K562 (cell line): ENCODE results near the gene CDC27. TPM values are rescaled to one million over a fixed set of nuclear protein-coding genes. Genes with fewer than 3 reads are reported as not detected.

Experiments
- DPF2 ChIP-seq: fragments of 450-650 bp; IDR thresholded peaks from 2 replicates; pipeline ENCODE4 v1.6.1; 2016
- ERF ChIP-seq: fragments of 450-650 bp; formaldehyde crosslinking; IDR thresholded peaks from 2 replicates; pipeline ENCODE4 v1.4.0; 2020; ENCODE audit warnings: mild to moderate bottlenecking, mixed read lengths
- LEF1 ChIP-seq: fragments of 450-650 bp; IDR thresholded peaks from 2 replicates; pipeline ENCODE4 v1.6.1; 2016; ENCODE audit warnings: mild to moderate bottlenecking
- MYNN ChIP-seq, 2 experiments: sonication (generic); formaldehyde crosslinking in 1 of 2; IDR thresholded peaks; 2 replicates each; pipeline versions ENCODE4 v1.5.0 to v1.6.1; 2016 to 2020; ENCODE audit warnings: antibody characterized with exemption in 1 of 2, missing genetic modification reagents in 1 of 2
- SMAD4 ChIP-seq: fragments of 250-450 bp; sonication (Bioruptor Pico); conservative IDR thresholded peaks from 2 replicates; pipeline ENCODE4 v1.8.0; 2021; ENCODE audit warnings: inconsistent platforms, mild to moderate bottlenecking, moderate library complexity
- SMARCC2 ChIP-seq: fragments of 450-650 bp; IDR thresholded peaks from 2 replicates; pipeline ENCODE4 v1.6.1; 2017; ENCODE audit warnings: antibody characterized with exemption, moderate library complexity, mild to moderate bottlenecking, low read depth
- SRF ChIP-seq, 2 experiments: fragments of 250-450, 450-650 bp in 1 of 2; sonication (Bioruptor Pico) in 1 of 2; sonication (generic) in 1 of 2; formaldehyde crosslinking; IDR thresholded peaks; 2 replicates each; pipeline versions ENCODE4 v1.5.0 to v1.5.1; 2020 to 2022; ENCODE audit warnings: mild to moderate bottlenecking in 1 of 2, missing genetic modification reagents in 1 of 2
- STAT5A ChIP-seq: IDR thresholded peaks from 2 replicates; pipeline ENCODE4 v1.6.1; 2012; ENCODE audit warnings: low read length, inconsistent platforms, borderline replicate concordance
- TAF9B ChIP-seq: fragments of 450-650 bp; IDR thresholded peaks from 2 replicates; pipeline ENCODE4 v1.6.1; 2018; ENCODE audit warnings: mild to moderate bottlenecking; ENCODE audit not compliant: partially characterized antibody
- TRIM24 ChIP-seq, 2 experiments: fragments of 450-650 bp; IDR thresholded peaks; 2 replicates each; pipeline ENCODE4 v1.6.1; 2016
- ZNF589 ChIP-seq: fragments of 200-800 bp; sonication (Bioruptor generic); IDR thresholded peaks from 2 replicates; pipeline ENCODE4 v1.6.1; 2016; ENCODE audit warnings: low read depth, missing genetic modification characterization, missing compliant biosample characterization
- polyA plus RNA-seq, 8 experiments: library from polyadenylated mRNA; depleted of rRNA in 4 of 8; stranded (reverse) in 5 of 8; unstranded in 3 of 8; fragments of >200 nt; fragmentation: Nextera tagmentation in 2 of 8; fragmentation: Illumina TruSeq in 1 of 8; extraction: Ambion mirVana in 2 of 8; extraction: Trizol in 1 of 8; gene quantifications; 2 replicates each; pipeline versions ENCODE4 v1.2.1 to v1.2.3, GENCODE V29; 2011 to 2014; ENCODE audit warnings: inconsistent platforms in 1 of 8, missing spikeins in 1 of 8
- total RNA-seq, 7 experiments: library from RNA; depleted of rRNA in 6 of 7; stranded (reverse); fragments of >200 nt in 6 of 7; fragmentation: Illumina TruSeq in 2 of 7; extraction: Trizol in 2 of 7; gene quantifications; 2 replicates each; pipeline versions ENCODE4 v1.2.1 to v1.2.3, GENCODE V29; 2011 to 2021; ENCODE audit warnings: low replicate concordance in 1 of 7
- TF ChIP-seq, protein P1 (sequence below), 2 experiments: IDR thresholded peaks; 2 replicates each; pipeline ENCODE4 v1.6.1; 2012; ENCODE audit warnings: improper control_type of control experiment in 2 of 2, low read depth in 2 of 2, low read length in 2 of 2, borderline replicate concordance in 1 of 2
- TF ChIP-seq, protein P2 (sequence below): sonication (generic); IDR thresholded peaks from 2 replicates; pipeline ENCODE4 v1.6.1; 2016
- TF ChIP-seq, protein P3 (sequence below): sonication (generic); formaldehyde crosslinking; IDR thresholded peaks from 2 replicates; pipeline ENCODE4 v1.4.0; 2020; ENCODE audit warnings: mild to moderate bottlenecking, missing genetic modification reagents
- TF ChIP-seq, protein P4 (sequence below): conservative IDR thresholded peaks from 2 replicates; pipeline ENCODE4 v1.6.1; 2011; ENCODE audit warnings: low read depth, mild to moderate bottlenecking, low read length; ENCODE audit not compliant: control insufficient read depth
- TF ChIP-seq, protein P5 (sequence below): fragments of 200-800 bp; sonication (Bioruptor generic); IDR thresholded peaks from 2 replicates; pipeline ENCODE4 v1.6.1; 2017; ENCODE audit warnings: missing genetic modification characterization, missing compliant biosample characterization
- TF ChIP-seq, protein P6 (sequence below): fragments of 250-450 bp; sonication (Bioruptor Pico); IDR thresholded peaks from 2 replicates; pipeline ENCODE4 v1.4.0; 2020; ENCODE audit warnings: borderline replicate concordance

CDC27 gene
- total and polyA plus RNA-seq, 9 of the 15 experiments (the other 6 are each of a cell fraction or from before 2014, with no cell fraction given), result 28.6 to 155 (median 94.1) TPM

DNA sequence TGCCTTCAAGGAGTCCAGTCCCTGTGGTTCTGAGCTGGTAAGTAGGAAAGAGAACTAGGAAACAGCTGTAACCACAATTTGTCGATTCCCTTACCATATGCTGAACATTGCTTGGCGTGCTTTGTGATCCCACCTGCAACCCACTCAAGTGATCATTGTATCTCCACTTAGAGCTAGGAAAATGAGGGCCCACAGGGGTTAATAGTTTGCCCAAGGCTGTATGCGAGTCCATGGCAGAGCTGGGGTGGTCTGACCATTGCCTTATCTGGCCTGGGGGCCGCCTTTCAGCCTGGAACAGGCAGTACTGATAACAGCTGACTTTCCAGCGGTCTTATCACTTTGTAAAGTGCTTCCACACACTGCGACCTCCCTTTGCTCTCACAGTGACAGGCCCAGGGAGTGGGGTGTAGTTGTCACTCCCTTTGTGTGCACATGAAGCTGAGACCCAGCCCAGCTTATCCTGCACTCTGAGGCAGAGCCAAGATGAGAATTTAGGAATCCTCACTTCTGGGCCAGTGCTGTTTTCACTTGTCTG, 29.9 kb upstream of the CDC27 start (continued):
- peak; percentile 97 for TF ChIP-seq DPF2
- peak in 1 of 2 experiments; percentile 90; a peak in 2 of 4 replicates for TF ChIP-seq SRF (CRISPR knock-in tag; IDR thresholded peaks at IDR 0.05)
- TF ChIP-seq, protein P1, sequence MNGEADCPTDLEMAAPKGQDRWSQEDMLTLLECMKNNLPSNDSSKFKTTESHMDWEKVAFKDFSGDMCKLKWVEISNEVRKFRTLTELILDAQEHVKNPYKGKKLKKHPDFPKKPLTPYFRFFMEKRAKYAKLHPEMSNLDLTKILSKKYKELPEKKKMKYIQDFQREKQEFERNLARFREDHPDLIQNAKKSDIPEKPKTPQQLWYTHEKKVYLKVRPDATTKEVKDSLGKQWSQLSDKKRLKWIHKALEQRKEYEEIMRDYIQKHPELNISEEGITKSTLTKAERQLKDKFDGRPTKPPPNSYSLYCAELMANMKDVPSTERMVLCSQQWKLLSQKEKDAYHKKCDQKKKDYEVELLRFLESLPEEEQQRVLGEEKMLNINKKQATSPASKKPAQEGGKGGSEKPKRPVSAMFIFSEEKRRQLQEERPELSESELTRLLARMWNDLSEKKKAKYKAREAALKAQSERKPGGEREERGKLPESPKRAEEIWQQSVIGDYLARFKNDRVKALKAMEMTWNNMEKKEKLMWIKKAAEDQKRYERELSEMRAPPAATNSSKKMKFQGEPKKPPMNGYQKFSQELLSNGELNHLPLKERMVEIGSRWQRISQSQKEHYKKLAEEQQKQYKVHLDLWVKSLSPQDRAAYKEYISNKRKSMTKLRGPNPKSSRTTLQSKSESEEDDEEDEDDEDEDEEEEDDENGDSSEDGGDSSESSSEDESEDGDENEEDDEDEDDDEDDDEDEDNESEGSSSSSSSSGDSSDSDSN (IDR thresholded peaks at IDR 0.05; ENCODE audit: borderline replicate concordance in 1 of 2, low read depth in 2 of 2, low read length in 2 of 2), result peak in 1 of 2 experiments; percentile 84; a peak in 1 of 4 replicates
- peak; percentile 43; the same call in 1 of the 2 replicates for TF ChIP-seq ERF (CRISPR knock-in tag)
- TF ChIP-seq, protein P2, sequence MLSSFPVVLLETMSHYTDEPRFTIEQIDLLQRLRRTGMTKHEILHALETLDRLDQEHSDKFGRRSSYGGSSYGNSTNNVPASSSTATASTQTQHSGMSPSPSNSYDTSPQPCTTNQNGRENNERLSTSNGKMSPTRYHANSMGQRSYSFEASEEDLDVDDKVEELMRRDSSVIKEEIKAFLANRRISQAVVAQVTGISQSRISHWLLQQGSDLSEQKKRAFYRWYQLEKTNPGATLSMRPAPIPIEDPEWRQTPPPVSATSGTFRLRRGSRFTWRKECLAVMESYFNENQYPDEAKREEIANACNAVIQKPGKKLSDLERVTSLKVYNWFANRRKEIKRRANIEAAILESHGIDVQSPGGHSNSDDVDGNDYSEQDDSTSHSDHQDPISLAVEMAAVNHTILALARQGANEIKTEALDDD, result peak; percentile 68; the same call in 1 of the 2 replicates
- peak; percentile 45 to 84; a peak in 3 of 4 replicates for TF ChIP-seq TRIM24 (IDR thresholded peaks at IDR 0.05)
- TF ChIP-seq MYNN (IDR thresholded peaks at IDR 0.05), result peak; percentile 90; the same call in 1 of the 2 replicates
- TF ChIP-seq MYNN (CRISPR knock-in tag; IDR thresholded peaks at IDR 0.05), result no peak
- TF ChIP-seq, protein P3, sequence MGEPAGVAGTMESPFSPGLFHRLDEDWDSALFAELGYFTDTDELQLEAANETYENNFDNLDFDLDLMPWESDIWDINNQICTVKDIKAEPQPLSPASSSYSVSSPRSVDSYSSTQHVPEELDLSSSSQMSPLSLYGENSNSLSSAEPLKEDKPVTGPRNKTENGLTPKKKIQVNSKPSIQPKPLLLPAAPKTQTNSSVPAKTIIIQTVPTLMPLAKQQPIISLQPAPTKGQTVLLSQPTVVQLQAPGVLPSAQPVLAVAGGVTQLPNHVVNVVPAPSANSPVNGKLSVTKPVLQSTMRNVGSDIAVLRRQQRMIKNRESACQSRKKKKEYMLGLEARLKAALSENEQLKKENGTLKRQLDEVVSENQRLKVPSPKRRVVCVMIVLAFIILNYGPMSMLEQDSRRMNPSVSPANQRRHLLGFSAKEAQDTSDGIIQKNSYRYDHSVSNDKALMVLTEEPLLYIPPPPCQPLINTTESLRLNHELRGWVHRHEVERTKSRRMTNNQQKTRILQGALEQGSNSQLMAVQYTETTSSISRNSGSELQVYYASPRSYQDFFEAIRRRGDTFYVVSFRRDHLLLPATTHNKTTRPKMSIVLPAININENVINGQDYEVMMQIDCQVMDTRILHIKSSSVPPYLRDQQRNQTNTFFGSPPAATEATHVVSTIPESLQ, result no peak; the same call in 1 of the 2 replicates
- peak; percentile 85 for TF ChIP-seq ZNF589 (CRISPR knock-in tag)
- TF ChIP-seq, protein P4, sequence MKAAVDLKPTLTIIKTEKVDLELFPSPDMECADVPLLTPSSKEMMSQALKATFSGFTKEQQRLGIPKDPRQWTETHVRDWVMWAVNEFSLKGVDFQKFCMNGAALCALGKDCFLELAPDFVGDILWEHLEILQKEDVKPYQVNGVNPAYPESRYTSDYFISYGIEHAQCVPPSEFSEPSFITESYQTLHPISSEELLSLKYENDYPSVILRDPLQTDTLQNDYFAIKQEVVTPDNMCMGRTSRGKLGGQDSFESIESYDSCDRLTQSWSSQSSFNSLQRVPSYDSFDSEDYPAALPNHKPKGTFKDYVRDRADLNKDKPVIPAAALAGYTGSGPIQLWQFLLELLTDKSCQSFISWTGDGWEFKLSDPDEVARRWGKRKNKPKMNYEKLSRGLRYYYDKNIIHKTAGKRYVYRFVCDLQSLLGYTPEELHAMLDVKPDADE, result no peak
- peak; percentile 76 for TF ChIP-seq LEF1
- TF ChIP-seq, protein P5, sequence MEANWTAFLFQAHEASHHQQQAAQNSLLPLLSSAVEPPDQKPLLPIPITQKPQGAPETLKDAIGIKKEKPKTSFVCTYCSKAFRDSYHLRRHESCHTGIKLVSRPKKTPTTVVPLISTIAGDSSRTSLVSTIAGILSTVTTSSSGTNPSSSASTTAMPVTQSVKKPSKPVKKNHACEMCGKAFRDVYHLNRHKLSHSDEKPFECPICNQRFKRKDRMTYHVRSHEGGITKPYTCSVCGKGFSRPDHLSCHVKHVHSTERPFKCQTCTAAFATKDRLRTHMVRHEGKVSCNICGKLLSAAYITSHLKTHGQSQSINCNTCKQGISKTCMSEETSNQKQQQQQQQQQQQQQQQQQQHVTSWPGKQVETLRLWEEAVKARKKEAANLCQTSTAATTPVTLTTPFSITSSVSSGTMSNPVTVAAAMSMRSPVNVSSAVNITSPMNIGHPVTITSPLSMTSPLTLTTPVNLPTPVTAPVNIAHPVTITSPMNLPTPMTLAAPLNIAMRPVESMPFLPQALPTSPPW (CRISPR knock-in tag), result peak; percentile 68
- peak; percentile 45 for TF ChIP-seq TAF9B
- peak; percentile 74; the same call in 1 of the 2 replicates for TF ChIP-seq STAT5A
- TF ChIP-seq, protein P6, sequence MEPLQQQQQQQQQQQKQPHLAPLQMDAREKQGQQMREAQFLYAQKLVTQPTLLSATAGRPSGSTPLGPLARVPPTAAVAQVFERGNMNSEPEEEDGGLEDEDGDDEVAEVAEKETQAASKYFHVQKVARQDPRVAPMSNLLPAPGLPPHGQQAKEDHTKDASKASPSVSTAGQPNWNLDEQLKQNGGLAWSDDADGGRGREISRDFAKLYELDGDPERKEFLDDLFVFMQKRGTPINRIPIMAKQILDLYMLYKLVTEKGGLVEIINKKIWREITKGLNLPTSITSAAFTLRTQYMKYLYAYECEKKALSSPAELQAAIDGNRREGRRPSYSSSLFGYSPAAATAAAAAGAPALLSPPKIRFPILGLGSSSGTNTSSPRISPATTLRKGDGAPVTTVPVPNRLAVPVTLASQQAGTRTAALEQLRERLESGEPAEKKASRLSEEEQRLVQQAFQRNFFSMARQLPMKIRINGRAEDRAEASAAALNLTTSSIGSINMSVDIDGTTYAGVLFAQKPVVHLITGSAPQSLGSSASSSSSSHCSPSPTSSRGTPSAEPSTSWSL (CRISPR knock-in tag), result 0 out of 2 replicates have a peak, but pooled peaks have one; percentile 64
- TF ChIP-seq SMARCC2, result peak; percentile 92
- TF ChIP-seq SMAD4 (CRISPR knock-in tag), result peak; percentile 88
